Neural cell (in vitro differentiated cells): Measurements from ENCODE around the gene KDM8.

Experiments
- EP300 ChIP-seq: fragments of 450-650 bp; conservative IDR thresholded peaks from 2 replicates; pipeline ENCODE4 v1.6.1; 2014; ENCODE audit warnings: antibody characterized with exemption, mild to moderate bottlenecking, moderate library complexity; ENCODE audit not compliant: poor library complexity, severe bottlenecking
- EZH2 ChIP-seq: fragments of 200-600, 300-800 bp; shearing (Covaris generic), sonication (generic); IDR thresholded peaks from 2 replicates; pipeline ENCODE4 v1.6.1; 2014; ENCODE audit warnings: antibody characterized with exemption, low read length, borderline replicate concordance, mild to moderate bottlenecking; ENCODE audit not compliant: insufficient read depth, poor library complexity, severe bottlenecking
- POLR2AphosphoS5 ChIP-seq: IDR thresholded peaks from 2 replicates; pipeline ENCODE4 v1.6.1; 2012
- REST ChIP-seq: IDR thresholded peaks from 2 replicates; pipeline ENCODE4 v1.6.1; 2012; ENCODE audit warnings: borderline replicate concordance
- TF ChIP-seq, protein P1 (sequence below): fragments of 450-650 bp; IDR thresholded peaks from 2 replicates; pipeline ENCODE4 v1.5.1; 2014; ENCODE audit warnings: antibody characterized with exemption, mild to moderate bottlenecking, moderate library complexity; ENCODE audit not compliant: poor library complexity, severe bottlenecking

DNA sequence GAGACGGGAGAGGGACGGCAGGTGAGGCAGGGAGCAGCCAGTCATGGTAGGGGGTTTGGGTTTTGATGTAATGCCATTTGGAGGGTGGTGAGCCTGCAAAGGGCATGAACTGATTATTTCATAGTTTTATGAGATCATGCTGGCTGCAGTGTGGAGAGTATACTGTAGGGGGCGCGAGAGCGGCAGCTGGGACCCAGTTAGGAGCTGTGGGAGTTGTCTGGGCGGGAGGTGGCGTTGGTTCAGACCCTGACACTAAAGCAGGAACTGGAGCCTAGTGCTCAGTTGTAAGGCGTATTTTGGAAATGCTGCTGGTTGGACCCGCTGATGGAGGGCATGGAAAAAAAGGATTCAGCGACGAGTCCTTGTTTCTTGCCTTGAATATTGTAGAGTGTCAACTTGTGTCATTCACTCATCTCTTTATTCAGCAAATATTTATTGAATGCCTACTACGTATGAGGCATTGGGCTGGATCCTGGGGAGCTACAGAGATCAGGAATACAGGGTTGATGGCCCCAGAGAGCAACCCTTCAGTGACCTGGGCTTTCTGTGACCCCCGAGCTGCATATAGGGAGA is 23.7 kb upstream of the KDM8 start:
- TF ChIP-seq EZH2 (no peak), EP300 (no peak), POLR2AphosphoS5 (no peak), REST (no peak)
- TF ChIP-seq, protein P1, sequence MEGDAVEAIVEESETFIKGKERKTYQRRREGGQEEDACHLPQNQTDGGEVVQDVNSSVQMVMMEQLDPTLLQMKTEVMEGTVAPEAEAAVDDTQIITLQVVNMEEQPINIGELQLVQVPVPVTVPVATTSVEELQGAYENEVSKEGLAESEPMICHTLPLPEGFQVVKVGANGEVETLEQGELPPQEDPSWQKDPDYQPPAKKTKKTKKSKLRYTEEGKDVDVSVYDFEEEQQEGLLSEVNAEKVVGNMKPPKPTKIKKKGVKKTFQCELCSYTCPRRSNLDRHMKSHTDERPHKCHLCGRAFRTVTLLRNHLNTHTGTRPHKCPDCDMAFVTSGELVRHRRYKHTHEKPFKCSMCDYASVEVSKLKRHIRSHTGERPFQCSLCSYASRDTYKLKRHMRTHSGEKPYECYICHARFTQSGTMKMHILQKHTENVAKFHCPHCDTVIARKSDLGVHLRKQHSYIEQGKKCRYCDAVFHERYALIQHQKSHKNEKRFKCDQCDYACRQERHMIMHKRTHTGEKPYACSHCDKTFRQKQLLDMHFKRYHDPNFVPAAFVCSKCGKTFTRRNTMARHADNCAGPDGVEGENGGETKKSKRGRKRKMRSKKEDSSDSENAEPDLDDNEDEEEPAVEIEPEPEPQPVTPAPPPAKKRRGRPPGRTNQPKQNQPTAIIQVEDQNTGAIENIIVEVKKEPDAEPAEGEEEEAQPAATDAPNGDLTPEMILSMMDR: peak; percentile 41
